Coronary artery (tissue), 2 donors: ENCODE measurements around the gene BBOX1.
"Not testable (repeated sequence)": the region's sequence is repeated elsewhere in the genome, so short reads cannot be mapped to it uniquely, and the experiment has no call there.

Source experiments
- DNase-seq: peaks from one replicate; pipeline ENCODE4 v3.0.0-alpha.2; 2017; ENCODE audit warnings: low spot score
- H3K27ac ChIP-seq, 2 donors: fragments of 200-600 bp; sonication (generic); one replicate each; pipeline ENCODE4 v1.5.1; 2016 to 2019
- H3K4me3 ChIP-seq: fragments of 200-600 bp; sonication (generic); 2 replicates; pipeline ENCODE4 v1.5.1; 2016; ENCODE audit warnings: mild to moderate bottlenecking, moderate library complexity
- CTCF ChIP-seq: fragments of 200-600 bp; sonication (generic); IDR thresholded peaks from one replicate; pipeline ENCODE4 v1.5.1; 2019; ENCODE audit warnings: antibody characterized with exemption

BBOX1 gene

GRCh38 chr11:27120211-27120610, 79.6 kb downstream of the BBOX1 start:
- TF ChIP-seq CTCF, result no peak
- Histone ChIP-seq H3K27ac (no peak overlapping the region), H3K4me3 (no peak overlapping the region)
- no peak for DNase-seq

GRCh38 chr11:27122001-27122400, 81.4 kb downstream of the BBOX1 start:
- H3K27ac ChIP-seq, result no peak overlapping the region
- no peak for DNase-seq
- no peak for TF ChIP-seq CTCF
- H3K4me3 ChIP-seq, result no peak overlapping the region

GRCh38 chr11:27124514-27125264, 84.1 kb downstream of the BBOX1 start:
- Histone ChIP-seq H3K27ac (no peak overlapping the region), H3K4me3 (no peak overlapping the region)
- no peak for DNase-seq
- TF ChIP-seq CTCF, result no peak

GRCh38 chr11:27129686-27130085, 89.1 kb downstream of the BBOX1 start:
- Histone ChIP-seq H3K27ac (no peak overlapping the region), H3K4me3 (no peak overlapping the region)
- DNase-seq, result no peak
- TF ChIP-seq CTCF, result no peak

- Histone ChIP-seq H3K4me3 (no peak overlapping the region), H3K27ac (no peak overlapping the region)
- DNase-seq, result no peak
- no peak for TF ChIP-seq CTCF
Observed at GRCh38 chr11:27130806-27131205, 90.2 kb downstream of the BBOX1 start.

GRCh38 chr11:27135924-27136329, 95.3 kb downstream of the BBOX1 start:
- H3K27ac ChIP-seq, DNase-seq: not testable (repeated sequence)

GRCh38 chr11:27138716-27139115, 98.1 kb downstream of the BBOX1 start:
- no peak for DNase-seq
- no peak overlapping the region for H3K27ac ChIP-seq
- no peak overlapping the region for H3K4me3 ChIP-seq
- TF ChIP-seq CTCF, result no peak

More at GRCh38 chr11:27135924-27136329, 95.3 kb downstream of the BBOX1 start:
- H3K4me3 ChIP-seq, result not testable (repeated sequence)
